Measurements from ENCODE around the gene GCKR. TPM values are rescaled to one million over a fixed set of nuclear protein-coding genes. Genes with fewer than 3 reads are reported as not detected.

GCKR gene
- total RNA-seq, 6 donors from 2014 or later: 0.24 to 0.83 TPM; not detected in 4

DNA sequence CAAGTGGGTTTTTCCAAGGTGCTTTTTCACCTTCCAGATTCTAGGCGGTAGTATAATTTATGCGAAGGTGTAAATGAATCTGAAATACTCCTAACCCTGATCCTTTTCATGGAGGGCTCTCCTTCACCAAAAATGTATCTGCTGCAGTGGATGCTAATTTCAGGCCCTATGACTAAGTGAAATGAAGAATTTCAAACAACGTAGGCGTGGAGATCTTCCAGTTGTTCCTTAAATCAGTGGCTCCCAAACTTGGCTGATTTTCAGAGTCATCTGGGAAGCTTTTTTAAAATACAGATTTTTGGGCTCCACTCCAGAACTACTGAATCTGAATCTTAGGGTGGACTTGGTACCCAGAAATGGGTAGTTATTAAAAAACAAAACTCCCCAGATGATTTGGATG is 5.5 kb downstream of the GCKR start:
- H3K9me3 ChIP-seq: no peaks in the 10 kb centered on the region
- no peaks in the 10 kb centered on the region for H3K36me3 ChIP-seq
- H3K27me3 ChIP-seq: peaks cover 0 to 2% (median 0%) of the 10 kb centered on the region in 4 donors
- 85 to 89% methylated on average over 4 of the region's 4 CpGs for WGBS, 2 donors
- TF ChIP-seq POLR2A (IDR thresholded peaks at IDR 0.05) (no peak), EP300 (IDR thresholded peaks at IDR 0.05) (no peak), CTCF (IDR thresholded peaks at IDR 0.05) (no peak), POLR2AphosphoS5 (IDR thresholded peaks at IDR 0.05) (no peak)
- no peak for ATAC-seq (ENCODE audit: low FRiP score in 2 of 2)
- H3K4me3 ChIP-seq: no peak overlapping the region
- no peak for DNase-seq
- no peaks in the 10 kb centered on the region for H3K4me1 ChIP-seq
- H3K27ac ChIP-seq: no peak overlapping the region

DNA sequence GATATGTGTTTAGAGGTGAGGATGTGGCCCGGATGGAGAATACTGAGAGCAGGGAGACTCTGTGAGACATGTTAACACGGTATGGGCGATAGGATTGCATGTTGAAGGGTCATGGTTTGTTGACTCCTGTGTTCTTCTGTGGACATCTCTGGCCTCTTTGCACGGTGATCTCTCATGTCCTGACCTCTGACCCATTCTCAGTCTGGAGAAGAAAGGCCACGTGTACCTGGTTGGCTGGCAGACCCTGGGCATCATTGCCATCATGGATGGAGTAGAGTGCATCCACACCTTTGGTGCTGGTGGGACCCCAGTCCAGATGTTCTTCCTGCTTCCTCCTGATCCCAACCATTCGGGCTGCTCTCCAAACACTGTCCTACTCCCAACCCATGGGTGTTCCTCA is 9.9 kb downstream of the GCKR start:
- TF ChIP-seq CTCF (IDR thresholded peaks at IDR 0.05): no peak
- TF ChIP-seq POLR2A (IDR thresholded peaks at IDR 0.05): no peak
- TF ChIP-seq POLR2AphosphoS5 (IDR thresholded peaks at IDR 0.05): no peak
- TF ChIP-seq EP300 (IDR thresholded peaks at IDR 0.05): no peak
- H3K27ac ChIP-seq: no peak overlapping the region
- 90 to 91% methylated on average over 5 to 6 of the region's 6 CpGs for WGBS, 2 donors
- no peak for ATAC-seq (ENCODE audit: low FRiP score in 2 of 2)
- H3K4me3 ChIP-seq: no peak overlapping the region
- H3K36me3 ChIP-seq: no peaks in the 10 kb centered on the region
- H3K27me3 ChIP-seq: no peaks in the 10 kb centered on the region
- DNase-seq: no peak
- H3K4me1 ChIP-seq: no peaks in the 10 kb centered on the region
- no peaks in the 10 kb centered on the region for H3K9me3 ChIP-seq

DNA sequence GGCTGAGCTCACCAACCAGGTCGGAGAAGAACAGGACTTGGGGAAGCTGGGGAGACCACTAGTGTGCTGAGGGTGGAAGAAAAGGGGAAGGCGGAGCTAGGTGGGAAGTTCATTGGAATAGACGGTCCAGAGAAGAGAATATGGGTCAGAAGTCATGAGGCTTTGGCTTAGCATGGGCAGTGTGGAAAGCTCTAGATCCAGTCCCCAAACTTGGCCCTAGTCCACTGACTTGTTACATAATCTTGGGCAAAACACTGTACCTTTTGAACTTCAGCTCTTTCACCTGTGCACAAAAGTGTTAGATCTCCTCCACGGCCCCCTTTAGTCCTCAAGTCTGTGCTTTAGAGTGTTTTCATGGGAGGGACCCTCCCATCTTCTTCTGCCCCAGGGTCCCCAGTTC is 10.7 kb downstream of the GCKR start:
- TF ChIP-seq POLR2AphosphoS5 (IDR thresholded peaks at IDR 0.05) (no peak), CTCF (IDR thresholded peaks at IDR 0.05) (no peak), POLR2A (IDR thresholded peaks at IDR 0.05) (no peak), EP300 (IDR thresholded peaks at IDR 0.05) (no peak)
- Histone ChIP-seq H3K27me3 (no peaks in the 10 kb centered on the region), H3K9me3 (no peaks in the 10 kb centered on the region), H3K27ac (no peak overlapping the region), H3K4me3 (no peak overlapping the region), H3K36me3 (no peaks in the 10 kb centered on the region), H3K4me1 (no peaks in the 10 kb centered on the region)
- DNase-seq: no peak
- ATAC-seq (ENCODE audit: low FRiP score in 2 of 2): no peak
- 67 to 68% methylated on average over 4 of the region's 4 CpGs for WGBS, 2 donors

- Histone ChIP-seq H3K27ac (no peak overlapping the region), H3K27me3 (no peaks in the 10 kb centered on the region), H3K4me3 (no peak overlapping the region), H3K36me3 (no peaks in the 10 kb centered on the region), H3K4me1 (no peaks in the 10 kb centered on the region), H3K9me3 (no peaks in the 10 kb centered on the region)
- no peak for TF ChIP-seq CTCF (IDR thresholded peaks at IDR 0.05)
- no peak for TF ChIP-seq EP300 (IDR thresholded peaks at IDR 0.05)
- no peak for TF ChIP-seq POLR2AphosphoS5 (IDR thresholded peaks at IDR 0.05)
- TF ChIP-seq POLR2A (IDR thresholded peaks at IDR 0.05): no peak
- ATAC-seq (ENCODE audit: low FRiP score in 2 of 2) (peak in 1 of 2 donors; percentile 36), DNase-seq (peak in 1 of 2 donors; percentile 56)
- WGBS, 2 donors: 39 to 50% methylated on average over 6 of the region's 6 CpGs
Measured at GRCh38 chr2:27509326-27509725, 12.7 kb downstream of the GCKR start.

GRCh38 chr2:27518113-27518781 is 21.6 kb downstream of the GCKR start:
- H3K27me3 ChIP-seq: no peaks in the 10 kb centered on the region
- WGBS, 2 donors: 71 to 72% methylated on average over 5 of the region's 5 CpGs
- H3K27ac ChIP-seq: no peak overlapping the region
- H3K9me3 ChIP-seq: no peaks in the 10 kb centered on the region
- DNase-seq (no peak), ATAC-seq (ENCODE audit: low FRiP score in 2 of 2) (no peak)
- H3K4me1 ChIP-seq: no peaks in the 10 kb centered on the region
- TF ChIP-seq POLR2A (IDR thresholded peaks at IDR 0.05): no peak
- TF ChIP-seq POLR2AphosphoS5 (IDR thresholded peaks at IDR 0.05): no peak
- no peak for TF ChIP-seq CTCF (IDR thresholded peaks at IDR 0.05)
- no peak for TF ChIP-seq EP300 (IDR thresholded peaks at IDR 0.05)
- H3K36me3 ChIP-seq: no peaks in the 10 kb centered on the region
- no peak overlapping the region for H3K4me3 ChIP-seq

Data from upper lobe of left lung (tissue), 6 donors.